T-helper 17 cell (primary cell): ENCODE data around the gene LRMDA. TPM values are rescaled to one million over a fixed set of nuclear protein-coding genes. Genes with fewer than 3 reads are reported as not detected.

ENCODE experiments used
- ATAC-seq: fragments of 150-1000 bp; cut with Tn5 transposase; 2 replicates; pipeline ENCODE4 v1.10.0; 2021; ENCODE audit warnings: mild to moderate bottlenecking, moderate library complexity
- DNase-seq, 3 donors: peaks; one replicate each; pipeline versions ENCODE4 v3.0.0 to v3.0.0-alpha.2; 2020 to 2021
- H3K9me3 ChIP-seq: one replicate; pipeline ENCODE4 v1.7.0; 2013; ENCODE audit warnings: low read length, mild to moderate bottlenecking; ENCODE audit not compliant: control insufficient read depth, poor library complexity, severe bottlenecking
- H3K27ac Mint-ChIP-seq: one replicate; pipeline ENCODE4 v1.8.0; 2022; ENCODE audit warnings: mild to moderate bottlenecking, moderate library complexity, mixed read lengths
- H3K27me3 Mint-ChIP-seq: one replicate; pipeline ENCODE4 v1.8.0; 2022; ENCODE audit warnings: mixed read lengths
- H3K36me3 Mint-ChIP-seq: one replicate; pipeline ENCODE4 v1.8.0; 2022; ENCODE audit warnings: low read depth, mixed read lengths
- H3K4me1 Mint-ChIP-seq: one replicate; pipeline ENCODE4 v1.8.0; 2022; ENCODE audit warnings: mild to moderate bottlenecking, mixed read lengths
- H3K4me3 Mint-ChIP-seq: one replicate; pipeline ENCODE4 v1.8.0; 2022; ENCODE audit warnings: mild to moderate bottlenecking, moderate library complexity, mixed read lengths
- total RNA-seq, 4 donors: library from RNA in 2 of 4; stranded (reverse) in 2 of 4; gene quantifications; one replicate each; pipeline ENCODE4 v1.2.3 and lab custom pipeline; 2022 to 2026

Gene LRMDA
- total RNA-seq, 2 donors from 2014 or later: not detected

- no peak overlapping the region for H3K27ac Mint-ChIP-seq
- H3K4me3 Mint-ChIP-seq: no peak overlapping the region
- no peaks in the 10 kb centered on the region for H3K9me3 ChIP-seq
- ATAC-seq (no peak), DNase-seq (no peak)
- no peaks in the 10 kb centered on the region for H3K27me3 Mint-ChIP-seq
- no peaks in the 10 kb centered on the region for H3K4me1 Mint-ChIP-seq
- H3K36me3 Mint-ChIP-seq: no peaks in the 10 kb centered on the region
Measured at GRCh38 chr10:76072384-76072783, 641.0 kb downstream of the LRMDA start.

DNA sequence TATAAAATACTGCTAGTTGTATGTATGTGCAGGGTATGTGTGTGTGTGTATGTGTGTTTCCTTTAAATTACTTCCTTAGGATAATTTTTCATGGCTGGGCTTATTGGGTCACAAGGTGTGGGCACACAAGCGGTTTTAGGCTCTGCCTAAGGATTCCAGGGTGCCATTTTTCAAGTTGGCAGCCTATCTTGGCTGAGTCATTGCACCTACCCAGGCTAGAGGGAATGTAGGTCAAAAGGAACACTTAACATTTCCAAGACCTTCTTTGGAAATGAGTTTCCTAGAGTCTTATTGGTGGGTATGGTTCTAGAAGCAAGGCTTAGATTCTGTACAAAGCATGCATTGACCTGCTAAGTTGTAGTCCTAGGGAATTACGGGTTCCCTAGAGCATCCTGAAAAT lies 642.1 kb downstream of the LRMDA start:
- Mint-ChIP-seq H3K36me3 (no peaks in the 10 kb centered on the region), H3K4me1 (no peaks in the 10 kb centered on the region), H3K27me3 (no peaks in the 10 kb centered on the region), H3K4me3 (no peak overlapping the region), H3K27ac (no peak overlapping the region)
- ATAC-seq (no peak), DNase-seq (no peak)
- no peaks in the 10 kb centered on the region for H3K9me3 ChIP-seq

GRCh38 chr10:76074659-76075058 lies 643.2 kb downstream of the LRMDA start:
- H3K4me1 Mint-ChIP-seq: no peaks in the 10 kb centered on the region

DNA sequence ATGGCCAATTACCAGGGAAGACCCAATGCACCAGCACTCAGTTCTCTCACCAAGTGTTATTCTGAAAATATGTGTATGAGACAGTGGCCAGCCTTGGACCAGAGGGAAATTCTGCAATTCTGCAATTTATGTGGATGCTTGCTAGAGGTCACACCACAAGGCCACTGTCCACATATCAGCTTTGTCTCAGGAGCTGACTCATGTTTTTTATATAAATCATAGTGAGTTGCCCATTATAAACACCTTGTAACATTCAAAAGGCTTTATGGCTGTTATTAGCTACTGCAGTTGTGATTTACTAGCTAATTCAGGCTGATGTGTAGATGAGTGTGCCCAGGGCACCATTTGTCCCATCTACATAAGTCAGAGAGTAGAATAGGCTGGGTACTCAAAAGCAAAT lies 649.0 kb downstream of the LRMDA start:
- Mint-ChIP-seq H3K4me1 (no peaks in the 10 kb centered on the region), H3K27me3 (peaks cover 6% of the 10 kb centered on the region), H3K27ac (no peak overlapping the region), H3K4me3 (no peak overlapping the region), H3K36me3 (no peaks in the 10 kb centered on the region)
- DNase-seq: no peak
- no peak for ATAC-seq
- H3K9me3 ChIP-seq: no peaks in the 10 kb centered on the region

More at GRCh38 chr10:76074659-76075058, 643.2 kb downstream of the LRMDA start:
- no peak for ATAC-seq
- H3K9me3 ChIP-seq: no peaks in the 10 kb centered on the region
- DNase-seq: no peak
- Mint-ChIP-seq H3K36me3 (no peaks in the 10 kb centered on the region), H3K27me3 (no peaks in the 10 kb centered on the region), H3K4me3 (peak overlapping the region; percentile 7), H3K27ac (no peak overlapping the region)

- Mint-ChIP-seq H3K36me3 (no peaks in the 10 kb centered on the region), H3K4me3 (no peak overlapping the region), H3K27ac (no peak overlapping the region), H3K27me3 (peaks cover 12% of the 10 kb centered on the region), H3K4me1 (no peaks in the 10 kb centered on the region)
- DNase-seq (no peak), ATAC-seq (no peak)
- no peaks in the 10 kb centered on the region for H3K9me3 ChIP-seq
Measured at GRCh38 chr10:76080991-76081390, 649.6 kb downstream of the LRMDA start.

DNA sequence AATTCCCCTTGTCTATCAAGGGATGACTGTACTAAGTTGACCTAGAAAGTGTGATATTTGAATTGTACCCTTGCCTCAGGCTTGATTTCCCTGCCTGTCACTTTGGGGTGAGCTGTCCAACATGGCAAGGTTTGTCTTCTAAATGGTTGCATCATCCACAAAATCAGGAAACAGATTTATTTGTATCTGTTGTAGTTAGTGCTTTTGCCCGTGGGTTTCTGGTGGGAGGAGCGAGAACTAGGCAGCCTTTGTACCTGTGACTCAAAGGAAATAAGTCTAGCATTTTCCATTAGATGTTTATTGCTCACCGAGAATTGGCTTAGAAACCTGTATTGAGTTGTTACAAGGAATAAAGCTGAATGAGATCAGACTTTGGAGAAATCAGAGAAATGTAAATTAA lies 650.8 kb downstream of the LRMDA start:
- H3K9me3 ChIP-seq: no peaks in the 10 kb centered on the region
- Mint-ChIP-seq H3K27me3 (peaks cover 20% of the 10 kb centered on the region), H3K4me3 (no peak overlapping the region), H3K36me3 (no peaks in the 10 kb centered on the region), H3K27ac (no peak overlapping the region), H3K4me1 (no peaks in the 10 kb centered on the region)
- DNase-seq (no peak), ATAC-seq (no peak)

GRCh38 chr10:76082956-76083355 lies 651.5 kb downstream of the LRMDA start:
- no peak for DNase-seq
- no peaks in the 10 kb centered on the region for H3K9me3 ChIP-seq
- no peaks in the 10 kb centered on the region for H3K36me3 Mint-ChIP-seq
- H3K27ac Mint-ChIP-seq: no peak overlapping the region
- no peaks in the 10 kb centered on the region for H3K4me1 Mint-ChIP-seq
- H3K4me3 Mint-ChIP-seq: no peak overlapping the region
- ATAC-seq: no peak
- H3K27me3 Mint-ChIP-seq: peaks cover 20% of the 10 kb centered on the region

- no peaks in the 10 kb centered on the region for H3K36me3 Mint-ChIP-seq
- ATAC-seq: no peak
- no peaks in the 10 kb centered on the region for H3K4me1 Mint-ChIP-seq
- DNase-seq: no peak
- peaks cover 20% of the 10 kb centered on the region for H3K27me3 Mint-ChIP-seq
- H3K27ac Mint-ChIP-seq: no peak overlapping the region
- H3K9me3 ChIP-seq: no peaks in the 10 kb centered on the region
- no peak overlapping the region for H3K4me3 Mint-ChIP-seq
Measured at GRCh38 chr10:76085002-76085816, 653.8 kb downstream of the LRMDA start.

- Mint-ChIP-seq H3K4me3 (no peak overlapping the region), H3K27ac (no peak overlapping the region), H3K27me3 (peaks cover 20% of the 10 kb centered on the region), H3K4me1 (no peaks in the 10 kb centered on the region), H3K36me3 (no peaks in the 10 kb centered on the region)
- DNase-seq (no peak), ATAC-seq (no peak)
- H3K9me3 ChIP-seq: no peaks in the 10 kb centered on the region
Measured at GRCh38 chr10:76085817-76086167, 654.4 kb downstream of the LRMDA start.

- DNase-seq (no peak), ATAC-seq (no peak)
- H3K9me3 ChIP-seq: no peaks in the 10 kb centered on the region
- no peaks in the 10 kb centered on the region for H3K36me3 Mint-ChIP-seq
- H3K27me3 Mint-ChIP-seq: peaks cover 20% of the 10 kb centered on the region
- H3K27ac Mint-ChIP-seq: no peak overlapping the region
- H3K4me3 Mint-ChIP-seq: no peak overlapping the region
- no peaks in the 10 kb centered on the region for H3K4me1 Mint-ChIP-seq
Measured at GRCh38 chr10:76086170-76086760, 654.8 kb downstream of the LRMDA start.

GRCh38 chr10:76086761-76087639 lies 655.6 kb downstream of the LRMDA start:
- Mint-ChIP-seq H3K27ac (no peak overlapping the region), H3K27me3 (peaks cover 20% of the 10 kb centered on the region), H3K36me3 (no peaks in the 10 kb centered on the region), H3K4me3 (no peak overlapping the region), H3K4me1 (no peaks in the 10 kb centered on the region)
- no peak for DNase-seq
- H3K9me3 ChIP-seq: no peaks in the 10 kb centered on the region
- ATAC-seq: no peak

- Mint-ChIP-seq H3K4me3 (no peak overlapping the region), H3K36me3 (no peaks in the 10 kb centered on the region), H3K27ac (no peak overlapping the region), H3K4me1 (no peaks in the 10 kb centered on the region), H3K27me3 (peaks cover 20% of the 10 kb centered on the region)
- no peak for DNase-seq
- ATAC-seq: no peak
- H3K9me3 ChIP-seq: no peaks in the 10 kb centered on the region
Measured at GRCh38 chr10:76088008-76088407, 656.6 kb downstream of the LRMDA start.

DNA sequence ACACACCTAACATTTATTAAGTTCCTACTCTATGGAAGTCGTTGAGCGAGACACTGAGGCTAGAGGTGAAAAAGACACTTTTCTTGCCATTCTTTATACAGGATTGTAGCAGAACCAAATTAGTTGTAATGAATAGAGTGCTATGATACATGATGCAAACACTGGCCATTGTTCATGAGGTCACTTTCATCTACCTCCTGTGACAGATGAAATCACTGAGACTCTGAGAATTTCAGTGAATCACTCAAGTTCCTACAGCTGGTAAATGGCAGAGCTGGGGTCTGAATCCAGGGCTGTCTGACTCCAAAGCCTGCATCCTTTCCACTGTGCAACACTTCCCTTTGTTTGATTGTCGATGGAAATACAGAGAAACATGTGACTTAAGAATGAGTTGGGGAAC lies 657.6 kb downstream of the LRMDA start:
- Mint-ChIP-seq H3K4me1 (no peaks in the 10 kb centered on the region), H3K36me3 (no peaks in the 10 kb centered on the region), H3K4me3 (no peak overlapping the region), H3K27me3 (peaks cover 20% of the 10 kb centered on the region), H3K27ac (no peak overlapping the region)
- no peak for DNase-seq
- no peak for ATAC-seq
- no peaks in the 10 kb centered on the region for H3K9me3 ChIP-seq
